CD4-positive, alpha-beta T cell treated with Interferon gamma for 1 hour (primary cell): ENCODE data around the gene FSCN2.
A peak's percentile ranks its signal among the peaks of the same experiment; 100 is the strongest.

Source experiments
- DNase-seq: peaks from one replicate; pipeline ENCODE4 v3.0.0-alpha.2; 2020

The FSCN2 gene

DNA sequence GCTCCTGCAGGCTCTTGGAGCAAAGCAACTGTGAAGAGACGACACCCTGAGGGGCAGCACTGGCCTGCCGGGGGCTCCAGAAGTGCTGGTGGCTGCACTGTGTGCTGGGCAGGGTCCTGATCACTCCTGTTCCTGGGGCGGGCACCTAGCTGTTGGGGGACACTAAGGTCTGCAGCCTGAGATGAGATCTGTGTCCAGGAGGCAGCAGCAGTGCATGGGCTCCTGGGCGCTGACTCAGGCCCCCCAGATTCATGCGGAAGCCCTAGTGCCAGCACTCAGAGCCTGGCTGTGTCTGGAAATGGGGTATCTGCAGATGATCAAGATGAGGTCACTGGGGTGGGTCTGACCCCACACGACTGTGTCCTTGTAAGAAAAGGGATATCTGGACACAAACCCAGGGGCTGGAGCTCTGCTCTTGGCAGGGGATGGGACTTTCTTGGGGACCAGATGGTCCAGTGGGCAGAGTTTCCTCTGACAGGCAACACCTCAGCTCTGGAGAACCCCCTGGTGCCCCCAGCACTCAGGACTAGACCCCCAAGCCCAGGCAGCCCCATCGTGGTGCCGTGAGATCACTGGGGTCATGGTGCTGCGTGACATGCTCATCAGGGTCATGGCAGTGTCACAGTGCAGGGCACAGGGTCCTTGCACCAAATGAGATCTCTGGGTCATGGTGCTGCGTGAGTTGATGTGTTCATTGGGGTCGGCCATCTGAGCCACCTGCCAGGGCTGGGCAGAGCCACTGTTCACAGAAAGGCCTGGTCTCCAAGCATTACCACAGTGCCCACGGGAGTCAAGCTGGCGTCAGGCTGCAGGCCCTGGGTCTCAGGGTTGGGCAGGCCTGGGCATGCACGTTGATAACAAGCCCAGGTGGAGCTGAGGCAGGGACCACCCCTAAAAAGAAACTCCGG, 14.5 kb downstream of the FSCN2 start:
- DNase-seq: no peak

DNA sequence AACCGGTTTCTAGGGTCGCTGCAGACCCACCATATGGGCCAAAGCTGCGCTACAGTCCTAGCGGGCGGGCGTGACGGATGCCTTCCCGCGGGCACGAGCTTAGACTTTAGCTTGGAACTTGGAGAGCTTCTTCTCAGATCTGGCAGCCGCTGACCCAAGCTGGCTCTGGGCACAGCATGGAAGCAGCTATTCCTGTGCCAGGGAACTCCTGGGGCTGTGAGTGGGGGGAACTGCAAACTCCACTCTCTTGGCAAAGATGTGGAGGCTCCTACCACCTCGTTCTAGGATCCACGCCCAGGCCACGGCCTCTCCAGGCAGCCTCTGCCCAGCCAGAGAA, 15.1 kb downstream of the FSCN2 start:
- DNase-seq: no peak

DNA sequence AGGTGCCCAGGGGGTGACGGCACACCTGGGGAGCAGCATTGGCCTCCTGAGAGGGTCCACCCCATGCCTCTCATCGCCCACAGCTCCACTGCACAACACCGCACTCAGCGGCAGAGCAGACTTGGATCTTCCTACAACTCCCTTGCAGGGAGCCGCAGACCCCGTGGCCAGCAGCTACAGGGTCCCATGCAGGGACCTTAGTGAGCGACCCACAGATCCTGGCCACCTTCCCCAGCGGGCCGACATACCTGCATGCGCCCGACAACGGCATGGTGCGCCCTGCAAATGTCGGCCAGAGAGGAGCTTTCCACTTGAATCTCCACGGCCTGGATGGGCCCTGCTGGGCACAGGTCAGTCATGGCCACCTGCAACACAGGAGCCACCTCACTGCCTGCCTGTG, 15.6 kb downstream of the FSCN2 start:
- DNase-seq: no peak

DNA sequence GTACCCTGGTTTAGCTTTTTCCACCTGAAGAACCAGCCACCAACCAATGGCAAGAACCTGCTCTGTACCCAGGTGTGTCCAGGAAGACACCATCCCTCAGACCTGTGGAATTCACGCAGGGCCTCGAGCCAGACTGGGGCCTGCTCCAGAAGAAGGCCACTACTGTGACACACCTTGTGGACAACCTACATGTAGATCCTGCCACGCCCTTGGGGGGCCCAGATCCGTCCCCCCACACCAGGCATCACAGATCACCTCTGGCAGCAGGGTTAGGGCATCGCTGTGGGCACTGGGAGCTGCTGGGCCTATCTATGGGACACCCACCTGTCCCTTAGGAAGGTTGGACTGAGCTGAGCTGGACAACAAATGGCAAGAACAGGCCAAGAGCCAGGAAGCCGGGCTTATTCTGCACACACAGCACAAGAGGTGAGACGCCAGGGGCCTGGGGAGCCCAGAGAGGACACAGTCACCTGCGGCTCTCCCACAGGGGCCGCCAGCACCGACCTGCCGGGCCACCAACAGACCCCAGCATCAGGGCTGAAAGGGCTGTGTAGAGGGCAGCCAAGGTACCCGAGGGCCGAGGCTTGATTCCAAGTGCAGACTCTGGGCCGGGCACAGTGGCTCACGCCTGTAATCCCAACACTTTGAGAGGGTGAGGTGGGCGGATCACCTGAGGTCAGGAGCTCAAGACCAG, 16.3 kb downstream of the FSCN2 start:
- no peak for DNase-seq

DNA sequence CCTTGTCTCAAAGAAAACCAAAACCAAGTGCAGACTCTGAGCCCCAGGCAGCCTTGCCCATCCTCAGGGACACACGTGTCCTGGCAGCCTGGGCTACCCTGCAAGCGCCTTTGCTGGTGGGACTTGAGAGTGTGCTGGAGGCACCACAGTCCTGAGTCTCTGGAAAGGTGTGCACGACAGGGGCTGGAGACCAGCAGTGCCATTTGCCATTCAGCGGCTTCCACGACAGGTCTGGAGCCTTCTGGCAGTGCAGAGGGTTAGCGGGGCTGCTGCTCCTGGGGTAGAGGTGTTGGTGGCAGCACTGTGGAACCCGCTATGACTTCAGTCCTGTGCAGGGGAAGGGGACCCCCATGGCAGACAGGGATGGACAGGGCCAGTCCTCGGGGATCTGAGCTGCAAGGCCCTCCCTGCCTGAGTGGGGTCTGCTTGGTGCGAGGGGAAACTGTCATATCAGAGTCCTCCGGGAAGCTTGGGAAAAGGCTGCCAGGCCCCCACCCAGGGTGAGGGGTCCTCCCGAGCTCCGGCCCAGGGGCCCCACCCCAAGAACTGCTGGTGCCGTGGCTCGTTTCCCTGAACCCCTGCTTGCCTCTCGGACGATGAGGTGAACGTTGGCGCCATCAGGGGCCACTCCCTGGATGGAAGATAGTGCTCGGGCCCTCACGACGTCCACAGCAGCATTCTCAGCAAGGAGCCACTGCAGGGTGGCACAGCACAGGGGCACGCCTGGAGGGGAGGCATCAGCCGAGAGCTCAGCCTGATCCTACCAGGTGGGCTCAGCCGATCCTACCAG, 17.2 kb downstream of the FSCN2 start:
- no peak for DNase-seq

DNA sequence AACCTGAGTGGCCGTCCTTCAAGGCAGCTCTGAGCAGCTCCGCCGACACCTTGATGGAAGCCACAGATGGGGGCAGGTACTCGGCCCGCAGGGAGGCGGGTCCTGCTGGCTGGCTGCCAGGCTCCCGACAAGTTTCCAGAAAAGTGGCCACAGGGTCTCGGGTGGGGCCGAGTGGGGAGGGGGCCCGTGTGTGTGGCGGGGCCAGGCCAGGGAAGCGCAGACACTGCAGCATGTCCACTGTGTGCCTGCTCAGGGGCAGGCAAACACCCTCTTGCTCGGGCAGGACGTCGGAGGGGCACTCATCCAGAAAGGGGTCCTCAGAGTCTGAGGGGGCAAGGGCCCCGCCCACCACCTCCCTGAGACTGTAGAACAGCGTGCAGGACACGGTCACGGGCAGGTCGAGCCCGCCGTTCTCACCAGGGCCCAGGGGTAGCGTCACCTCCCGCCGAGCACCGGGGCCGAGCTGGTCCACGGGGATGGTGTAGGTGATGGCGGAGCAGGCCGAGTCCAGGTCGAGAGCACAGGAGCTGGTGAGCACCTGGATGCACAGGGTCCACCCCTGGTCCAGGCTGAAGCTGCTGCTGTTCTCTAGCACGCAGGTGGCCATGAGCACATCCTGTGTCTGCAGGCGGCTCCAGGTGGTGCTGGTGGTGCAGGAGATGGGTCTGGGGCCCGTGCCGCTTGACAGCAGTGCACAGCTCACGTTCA, 18.9 kb downstream of the FSCN2 start:
- no peak for DNase-seq

DNA sequence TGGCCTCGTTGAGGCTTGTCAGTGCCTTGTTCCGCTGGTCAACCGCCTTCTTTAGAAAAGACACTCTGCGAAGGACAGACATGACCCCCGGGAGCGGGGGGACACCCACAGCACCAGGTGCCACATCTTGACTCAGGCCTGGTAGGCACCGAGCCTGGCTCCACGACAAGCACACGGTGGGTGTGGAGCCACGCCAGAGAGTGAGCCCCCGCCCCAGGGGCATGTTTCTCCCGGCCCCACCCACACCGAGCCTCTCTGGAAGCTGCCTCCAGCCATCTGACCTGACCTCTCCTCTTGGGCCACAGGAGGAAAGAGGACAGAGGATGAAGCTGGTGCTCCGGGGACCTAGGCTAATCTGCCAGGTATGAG, 19.4 kb downstream of the FSCN2 start:
- no peak for DNase-seq

DNA sequence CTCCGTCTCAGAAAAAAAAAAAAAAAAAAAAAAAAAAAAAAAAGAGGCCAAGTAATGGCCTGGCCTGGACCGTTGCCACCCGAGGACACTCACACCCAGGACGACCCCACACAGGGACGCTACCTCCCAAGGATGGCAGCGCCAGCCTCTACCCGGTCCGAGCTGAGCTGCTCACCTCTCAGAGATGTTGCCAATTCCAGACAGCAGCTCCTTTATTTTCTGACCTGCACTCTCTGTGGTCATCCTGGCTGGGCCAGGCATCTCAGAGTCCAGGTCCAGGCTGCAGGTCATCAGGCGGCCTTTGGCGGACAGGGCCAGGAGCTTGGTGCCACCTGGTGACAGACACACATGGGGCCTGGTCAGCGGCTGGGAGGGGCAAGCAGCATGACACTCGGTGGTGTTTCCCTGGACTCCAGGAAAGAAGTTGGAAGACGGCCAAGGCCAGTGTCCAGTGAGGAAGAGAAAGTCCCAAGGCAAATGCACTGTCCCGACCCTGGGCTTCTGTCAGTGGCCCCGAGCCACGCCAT, 20.9 kb downstream of the FSCN2 start:
- DNase-seq: no peak

DNA sequence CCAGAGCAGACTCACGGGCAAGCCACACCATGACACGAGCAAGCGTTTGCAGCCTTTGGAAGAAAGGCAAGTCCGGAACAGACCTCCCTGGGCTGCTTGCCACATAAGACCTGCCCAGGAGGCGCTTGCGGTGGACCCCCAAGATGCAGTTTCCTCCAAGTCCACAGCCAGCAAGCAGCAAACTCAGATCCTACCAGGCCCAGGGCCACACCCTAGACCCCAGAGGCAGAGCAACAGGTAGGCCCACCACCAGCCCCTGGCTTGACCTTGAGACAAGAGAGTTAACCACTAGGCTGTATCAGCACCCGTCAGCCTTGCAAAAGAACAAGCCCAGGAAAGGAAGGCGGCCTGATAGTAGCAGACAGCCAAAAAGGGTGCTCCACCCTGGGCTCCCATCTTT, 21.6 kb downstream of the FSCN2 start:
- DNase-seq: no peak

DNA sequence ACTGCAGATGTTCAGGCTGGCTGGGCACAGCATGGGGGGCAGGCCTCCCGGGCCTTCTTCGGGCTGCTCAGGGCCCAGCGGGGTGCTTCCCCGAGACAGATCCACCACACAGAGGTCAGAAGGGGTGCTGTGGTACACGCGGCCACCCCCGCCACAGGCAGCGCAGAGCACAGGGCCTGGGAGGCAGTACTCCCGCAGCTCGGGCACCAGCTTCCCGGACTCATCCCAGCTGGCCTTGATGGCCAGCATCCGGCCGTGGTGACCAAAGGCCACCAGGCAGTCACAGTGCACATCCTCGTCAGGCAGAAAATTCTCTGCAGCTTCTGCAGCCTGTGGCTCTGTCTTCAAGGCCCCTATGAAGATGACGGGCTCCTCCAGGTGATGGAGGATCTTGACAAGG, 22.1 kb downstream of the FSCN2 start:
- DNase-seq: no peak

DNA sequence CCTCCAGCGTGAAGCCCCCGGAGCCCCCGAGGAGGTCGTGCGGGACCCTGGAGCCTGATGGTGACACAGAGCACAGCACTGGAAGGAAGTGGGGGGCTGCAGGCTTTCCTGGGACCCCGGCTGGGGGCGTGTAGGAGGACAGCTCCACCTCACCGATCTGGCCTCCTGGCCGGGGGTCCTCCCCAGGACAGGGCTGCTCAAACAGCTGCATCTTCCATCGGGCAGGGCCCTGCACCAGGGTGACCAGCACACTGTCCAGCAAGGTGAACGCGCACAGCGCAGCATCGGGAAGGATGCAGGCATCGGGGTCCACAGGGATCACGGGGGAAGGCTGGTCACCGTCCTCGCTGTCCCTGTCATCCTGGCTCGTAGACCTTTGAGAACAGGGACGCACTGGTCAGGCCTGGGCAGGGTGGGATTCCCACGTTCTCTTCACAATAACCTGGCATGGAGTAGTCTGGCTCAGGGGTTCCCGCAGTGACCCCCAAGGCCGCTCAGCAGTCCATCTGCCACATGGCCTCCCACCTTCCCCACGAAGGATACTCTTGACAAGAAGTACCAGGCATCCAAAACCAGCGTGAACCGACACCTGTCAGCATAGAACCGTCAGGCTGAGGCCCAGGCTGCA, 22.8 kb downstream of the FSCN2 start:
- no peak for DNase-seq

DNA sequence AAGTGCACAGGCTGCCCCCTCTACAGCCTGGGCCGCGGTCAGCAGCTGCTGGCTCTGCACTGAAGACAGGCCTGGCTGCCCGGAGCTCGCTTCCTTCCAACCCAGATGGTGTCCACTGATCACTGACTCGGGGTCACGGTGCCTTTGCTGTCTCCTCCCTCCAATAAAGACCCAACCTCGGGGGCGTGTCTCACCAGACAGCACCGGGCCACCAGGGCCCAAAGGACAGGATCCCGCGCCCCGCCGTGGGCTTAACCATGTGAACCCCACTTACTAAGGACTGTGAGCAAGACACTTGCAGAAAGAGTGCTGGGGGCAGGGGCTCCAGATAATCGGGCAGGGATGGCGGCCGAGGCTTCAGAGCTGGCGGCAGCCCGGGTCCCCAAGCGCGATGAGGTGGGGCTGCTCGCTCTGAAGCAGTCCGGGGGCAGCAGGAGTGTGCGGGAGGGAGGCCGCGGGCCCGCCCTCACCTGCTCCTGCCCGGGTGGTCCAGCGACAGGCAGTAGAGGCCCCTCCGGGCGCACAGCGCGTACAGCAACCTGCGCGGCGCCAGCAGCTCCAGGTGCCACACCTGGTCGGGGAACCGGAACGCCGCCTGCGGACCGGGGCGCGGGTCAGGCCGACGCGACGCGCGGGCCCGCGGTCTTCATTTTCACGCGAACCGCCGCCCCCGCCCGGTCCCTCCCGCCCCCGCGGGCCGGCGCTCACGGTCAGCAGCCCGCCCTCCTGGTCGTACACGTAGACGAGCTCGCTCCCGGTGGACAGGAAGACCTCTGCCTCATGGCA, 23.5 kb downstream of the FSCN2 start:
- no peak for DNase-seq

DNA sequence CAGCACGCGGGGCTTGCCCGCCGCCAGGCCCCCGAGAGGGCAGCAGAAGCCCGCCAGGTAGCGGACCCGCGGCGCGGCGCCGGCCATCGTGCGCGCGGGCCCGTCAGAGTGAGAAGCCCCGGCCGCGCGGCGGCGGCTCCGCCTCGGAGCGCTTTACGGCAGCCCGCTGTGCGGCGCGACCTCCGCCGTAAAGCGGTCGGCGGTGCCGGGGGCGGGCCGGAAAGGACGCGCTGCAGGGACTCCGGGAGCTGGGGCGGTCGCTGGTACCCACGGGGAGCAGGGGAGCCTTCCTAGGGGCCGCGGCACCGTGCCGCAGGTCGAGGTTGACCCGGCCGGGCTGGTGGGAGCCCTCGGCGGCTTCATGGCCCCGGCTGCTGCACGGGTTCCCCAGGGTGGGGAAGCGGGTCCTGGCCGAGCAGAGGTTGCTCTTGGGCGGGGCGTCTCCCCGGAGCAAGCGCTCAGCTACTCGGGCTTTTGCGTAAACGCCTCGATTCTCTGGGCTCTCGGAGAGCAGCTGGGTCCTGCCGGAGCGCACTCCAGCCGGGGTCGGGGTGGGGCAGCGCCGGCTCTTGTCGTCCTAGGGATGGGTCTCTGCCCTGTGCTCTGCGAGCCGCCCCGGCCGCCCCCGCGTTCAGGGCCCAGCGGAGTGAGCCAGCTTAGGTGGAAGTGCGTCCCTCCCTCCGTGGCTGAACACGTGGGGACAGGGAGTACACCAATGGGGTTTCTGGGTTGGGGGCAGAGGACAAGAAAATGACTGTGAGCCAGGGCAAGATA, 24.3 kb downstream of the FSCN2 start, which contains the start of gene FAAP100:
Gene FAAP100 (minus strand): TSS at position 110 of the 774 bp plus-strand sequence. CDS start 23 bp downstream, at position 87.
- peak; percentile 78 for DNase-seq

DNA sequence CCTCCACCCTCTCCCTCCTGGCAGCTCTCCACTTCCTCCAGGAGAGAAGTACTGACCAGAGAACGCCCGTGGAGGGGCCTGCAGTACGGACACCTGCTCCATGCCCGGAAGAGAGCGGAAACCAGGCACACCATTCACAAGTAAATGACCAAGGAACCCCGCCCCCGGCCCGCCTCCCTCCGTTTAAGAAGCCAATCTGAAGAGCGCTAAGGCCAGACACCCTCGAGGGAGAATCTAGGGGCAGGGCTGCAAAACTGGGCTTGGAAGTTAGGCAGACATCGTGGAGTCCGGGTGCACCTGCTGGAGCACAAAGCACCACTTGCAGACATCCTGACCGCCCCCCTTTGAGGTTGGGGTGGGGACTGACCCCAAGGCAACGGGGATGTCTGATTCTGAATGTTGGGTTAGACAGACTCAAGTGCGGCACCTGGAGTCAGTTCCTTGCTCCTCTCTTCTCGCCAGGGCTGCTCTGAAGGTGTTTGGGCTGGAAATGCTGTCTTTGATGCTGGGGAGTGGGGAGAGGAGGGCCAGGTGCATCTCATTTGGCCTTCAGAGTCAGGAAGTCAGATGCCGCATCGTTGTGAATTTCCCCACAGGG, 24.9 kb downstream of the FSCN2 start:
- peak; percentile 72 for DNase-seq

DNA sequence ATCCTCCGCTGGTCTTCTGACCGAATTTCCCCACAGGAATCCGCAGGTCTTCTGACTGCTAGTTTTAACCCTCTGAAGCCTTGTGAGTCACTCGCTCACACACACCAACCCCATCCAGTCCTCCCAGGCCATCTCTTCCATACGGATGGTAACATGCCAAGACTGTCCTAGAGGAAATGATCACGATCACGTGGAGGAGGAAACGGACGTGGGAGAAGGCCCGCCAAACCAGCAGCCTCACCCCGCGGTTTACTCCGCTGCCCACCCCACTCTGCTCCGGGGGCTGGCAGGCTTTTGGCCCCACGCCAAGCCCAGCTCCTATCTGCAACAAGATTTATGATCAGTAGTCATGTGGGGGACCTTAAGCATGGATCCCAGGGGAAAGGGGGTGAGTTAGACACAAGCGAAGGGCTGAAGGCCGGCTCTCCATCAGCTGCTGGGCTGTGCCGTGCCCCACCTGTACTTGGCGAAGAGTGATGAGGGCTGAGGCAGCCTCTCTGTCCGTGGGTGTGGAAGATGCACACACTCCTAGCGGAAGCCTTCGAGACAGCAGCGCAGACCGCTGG, 25.5 kb downstream of the FSCN2 start:
- DNase-seq: no peak

DNA sequence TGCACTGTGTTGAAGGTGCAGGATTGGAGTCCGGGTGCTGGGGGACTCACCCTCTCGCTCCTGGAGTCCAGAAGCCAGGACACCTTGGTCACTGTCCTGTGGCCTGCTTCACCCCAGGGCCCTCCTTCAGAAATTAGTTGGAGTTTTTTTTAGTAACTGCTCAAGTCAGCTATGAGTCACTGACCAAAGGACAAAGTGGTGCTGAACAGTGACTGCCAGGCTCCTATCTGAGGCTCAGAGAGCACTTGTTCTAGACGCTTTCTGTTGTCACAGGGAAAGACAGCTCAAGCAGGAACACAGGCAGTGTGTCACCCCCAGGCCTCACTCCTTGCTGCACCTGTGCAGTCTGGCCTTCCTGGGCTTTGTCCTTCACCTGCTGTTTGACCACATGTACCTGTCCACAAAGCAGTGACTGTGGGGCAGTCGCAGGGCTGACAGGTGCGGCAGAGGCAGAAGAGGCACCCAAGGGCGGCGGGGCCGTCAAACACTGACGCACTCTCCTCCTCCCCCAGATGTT, 28.1 kb downstream of the FSCN2 start:
- no peak for DNase-seq

DNA sequence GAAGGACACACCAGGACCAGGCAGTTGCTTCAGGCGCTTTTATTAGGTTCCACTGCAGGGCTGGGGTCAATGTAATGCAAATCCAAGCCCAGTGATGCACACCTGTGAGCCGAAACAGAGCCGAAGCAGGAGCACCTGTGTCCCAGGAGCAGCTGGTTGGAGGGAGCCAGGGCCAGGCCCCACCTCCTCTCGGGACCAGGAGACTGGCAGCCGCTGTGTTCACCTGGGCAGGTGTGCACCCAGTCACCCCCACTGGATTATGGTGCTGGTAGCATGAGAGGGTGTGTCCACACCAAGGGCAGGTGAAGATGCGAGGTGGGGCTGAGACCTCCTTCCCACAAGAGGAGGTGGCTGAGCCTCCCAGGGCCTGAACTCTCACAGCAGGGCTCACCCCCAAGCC, 28.7 kb downstream of the FSCN2 start:
- DNase-seq: no peak

DNA sequence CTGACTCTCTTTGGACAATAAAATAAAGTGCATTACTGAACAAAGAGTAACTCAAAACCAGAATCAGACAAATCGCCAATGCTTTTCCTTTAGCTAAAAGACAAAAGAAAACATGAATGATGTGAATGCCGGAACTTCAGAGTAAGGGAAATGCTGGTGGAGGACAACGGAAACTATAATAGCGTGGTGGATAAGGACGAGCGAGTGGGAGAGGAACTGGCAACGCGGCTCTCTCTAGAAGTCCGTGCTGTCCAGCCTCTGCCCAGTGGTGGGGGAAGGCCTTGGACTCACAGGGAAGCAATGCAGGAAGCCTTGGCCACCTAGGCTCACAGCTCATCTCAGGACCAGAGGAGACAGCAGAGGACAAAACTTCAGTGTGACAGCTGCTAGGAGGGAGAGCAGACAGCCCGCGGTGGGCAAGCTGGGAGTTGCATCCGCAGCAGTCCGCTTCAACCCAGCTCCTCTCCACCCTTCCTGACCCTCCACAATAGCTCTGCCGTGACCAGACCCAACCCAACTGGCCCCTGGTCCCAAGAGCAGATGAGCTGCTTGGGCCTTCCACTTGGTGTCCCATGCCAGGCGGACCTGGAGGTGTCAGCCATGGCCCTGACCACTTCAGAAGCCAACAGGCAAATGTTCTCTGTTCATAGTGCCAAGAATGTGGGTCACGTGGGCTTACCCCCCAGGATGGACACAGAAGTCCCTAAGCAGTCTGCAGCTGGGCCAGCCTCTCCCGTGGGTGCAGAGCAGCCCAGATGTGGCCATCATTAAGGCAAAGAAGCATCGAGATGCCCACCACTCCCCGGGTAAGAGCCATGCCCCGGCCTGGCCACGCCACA, 29.3 kb downstream of the FSCN2 start:
- no peak for DNase-seq

DNA sequence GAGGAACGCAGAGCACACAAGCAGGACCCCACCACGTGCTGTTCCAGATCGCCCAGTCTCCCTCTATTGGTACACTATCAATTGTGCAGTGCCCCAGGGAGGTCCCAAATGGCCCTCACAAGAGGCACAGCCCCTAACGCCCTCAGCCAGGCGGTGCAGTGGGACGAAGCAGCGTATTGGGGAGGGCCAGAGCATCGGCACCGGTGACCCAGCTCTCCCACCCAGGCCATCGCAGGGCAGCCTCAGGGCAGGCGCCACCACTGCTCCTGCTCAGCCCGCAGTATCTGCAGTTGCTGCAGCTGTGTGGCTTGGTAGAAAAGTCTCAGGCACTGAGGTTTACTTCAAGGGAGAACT, 29.9 kb downstream of the FSCN2 start:
- DNase-seq: no peak
